HG03565 (cell line): Measurements from ENCODE around the gene BHLHE23.
"Not testable (repeated sequence)": the region's sequence is repeated elsewhere in the genome, so short reads cannot be mapped to it uniquely, and the experiment has no call there.

Source experiments
- ATAC-seq: cut with Tn5 transposase; IDR thresholded peaks from one replicate; pipeline ENCODE4 v1.9.1; 2021; ENCODE audit warnings: mild to moderate bottlenecking, moderate library complexity; ENCODE audit not compliant: unreplicated experiment

The BHLHE23 gene

DNA sequence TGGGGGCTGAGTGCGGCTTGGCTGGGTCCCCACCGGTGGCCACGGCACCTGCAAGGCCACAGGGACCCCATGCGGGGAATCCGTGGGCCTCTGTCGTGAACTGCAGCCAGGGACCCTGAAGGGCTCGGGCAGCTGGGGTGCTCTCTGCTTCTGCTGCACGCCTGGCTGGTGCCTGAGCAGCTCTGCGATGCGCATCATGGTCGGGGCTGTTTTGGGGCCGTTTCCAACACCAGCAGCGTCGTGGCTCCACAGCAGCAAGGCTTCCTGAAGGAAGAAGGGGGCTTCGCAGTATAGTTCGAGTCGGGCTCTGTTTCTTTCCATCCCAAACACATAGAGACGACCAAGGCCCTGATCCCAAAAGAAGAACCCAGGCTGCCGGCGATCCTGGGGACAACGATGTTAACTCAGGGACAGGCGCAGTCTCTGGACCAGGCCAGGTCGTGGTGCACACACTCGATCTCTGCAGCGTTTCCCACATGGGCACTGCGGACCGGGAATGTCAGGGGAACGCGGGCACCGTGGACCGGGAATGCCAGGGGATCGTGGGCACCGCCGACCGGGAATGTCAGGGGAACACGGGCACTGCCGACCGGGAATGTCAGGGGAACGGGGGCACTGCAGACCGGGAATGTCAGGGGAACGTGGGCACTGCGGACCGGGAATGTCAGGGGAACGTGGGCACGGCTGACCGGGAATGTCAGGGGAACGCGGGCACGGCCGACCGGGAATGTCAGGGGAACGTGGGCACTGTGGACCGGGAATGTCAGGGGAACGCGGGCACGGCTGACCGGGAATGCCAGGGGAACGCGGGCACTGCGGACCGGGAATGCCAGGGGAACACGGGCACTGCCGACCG is 36.8 kb upstream of the BHLHE23 start:
- ATAC-seq: no peak

DNA sequence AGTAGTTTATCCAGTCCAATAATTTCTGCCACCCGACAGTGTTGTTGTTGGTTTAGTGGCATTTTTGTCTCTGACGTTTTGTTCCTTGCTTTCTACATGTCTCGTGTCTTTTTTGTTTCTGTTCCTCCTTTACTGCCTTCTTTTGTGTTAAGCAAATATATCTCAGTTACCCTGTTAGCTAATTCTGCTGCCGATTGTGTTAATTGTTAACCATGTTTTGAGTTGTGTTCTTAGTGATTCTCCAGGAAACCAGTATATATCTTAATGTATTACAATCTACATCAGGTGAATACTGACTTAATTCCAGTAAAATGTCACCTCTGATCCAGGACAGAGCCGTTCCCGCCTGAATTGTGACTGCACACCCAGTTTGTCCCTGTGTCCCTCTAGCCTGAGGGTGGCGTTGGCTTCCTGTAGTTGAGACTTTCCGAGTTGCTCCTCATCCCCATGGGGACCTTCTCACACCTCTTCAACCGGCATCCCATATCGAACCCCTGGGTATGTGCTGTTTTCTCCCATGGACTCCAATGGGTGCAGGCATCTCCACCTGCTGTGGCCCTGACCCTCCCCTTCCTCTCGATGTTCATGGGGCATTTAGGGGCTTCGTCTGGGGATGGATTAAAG is 35.8 kb upstream of the BHLHE23 start:
- no peak for ATAC-seq

DNA sequence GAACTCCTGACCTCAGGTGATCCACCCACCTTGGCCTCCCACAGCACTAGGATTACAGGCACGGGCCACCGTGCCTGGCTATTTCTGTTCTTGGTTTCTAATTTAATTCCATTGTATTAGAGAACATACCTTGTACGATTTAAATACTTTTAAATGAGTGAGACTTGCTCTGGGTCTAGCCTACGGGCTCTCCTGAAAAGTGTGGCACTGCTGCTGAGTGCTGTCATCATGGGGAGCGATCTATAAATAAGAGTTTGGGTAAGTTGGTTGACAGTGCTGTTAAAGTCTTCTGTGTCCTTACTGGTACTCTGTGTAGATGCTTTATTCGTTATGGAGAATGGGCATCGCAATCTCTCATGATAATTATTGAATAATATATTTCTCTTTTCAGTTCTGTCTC is 35.0 kb upstream of the BHLHE23 start:
- ATAC-seq: no peak

DNA sequence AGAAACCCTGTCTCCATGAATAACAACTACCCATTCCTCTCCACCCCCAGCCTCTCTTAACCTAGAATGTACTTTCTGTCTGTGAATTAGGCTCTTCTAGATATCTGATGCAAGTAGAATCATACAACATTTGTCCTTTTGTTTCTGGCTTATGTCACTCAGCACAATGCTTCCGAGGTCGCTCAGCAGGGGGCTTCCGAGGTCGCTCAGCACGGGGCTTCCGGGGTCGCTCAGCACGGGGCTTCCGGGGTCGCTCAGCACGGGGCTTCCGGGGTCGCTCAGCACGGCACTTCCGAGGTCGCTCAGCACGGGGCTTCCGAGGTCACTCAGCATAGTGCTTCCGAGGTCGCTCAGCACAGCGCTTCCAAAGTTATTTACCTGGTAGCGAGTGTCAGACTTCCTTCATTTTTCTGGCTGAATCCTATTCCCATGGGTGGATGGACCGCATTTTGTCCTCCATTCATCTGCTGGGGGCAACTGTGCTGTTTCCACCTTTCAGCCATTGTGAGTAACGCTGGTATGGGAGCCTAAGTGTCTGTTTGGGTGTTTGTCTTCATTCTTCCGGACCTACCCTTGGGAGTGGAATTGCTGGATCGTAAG is 31.0 kb upstream of the BHLHE23 start:
- ATAC-seq: no peak

DNA sequence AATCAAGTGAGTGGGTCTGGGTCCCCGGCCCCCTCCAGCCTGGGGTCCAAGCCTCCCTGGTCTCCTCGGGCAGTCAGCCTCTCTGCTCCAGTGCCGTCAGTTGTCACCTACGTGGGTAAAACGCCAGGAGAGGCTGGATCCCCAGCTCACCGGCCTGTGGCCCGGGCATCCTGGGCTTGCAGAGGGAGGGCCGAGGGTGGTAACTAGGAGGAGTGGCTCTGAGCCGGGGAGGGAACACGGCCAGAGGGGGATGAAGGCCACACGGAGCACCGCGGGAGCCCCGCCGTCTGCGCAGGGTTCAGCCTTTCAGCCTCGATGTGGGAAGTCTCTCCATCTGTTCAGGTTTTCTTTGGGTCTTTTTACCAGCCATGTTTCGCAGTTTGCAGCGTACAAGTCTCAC is 29.5 kb upstream of the BHLHE23 start:
- ATAC-seq: no peak

DNA sequence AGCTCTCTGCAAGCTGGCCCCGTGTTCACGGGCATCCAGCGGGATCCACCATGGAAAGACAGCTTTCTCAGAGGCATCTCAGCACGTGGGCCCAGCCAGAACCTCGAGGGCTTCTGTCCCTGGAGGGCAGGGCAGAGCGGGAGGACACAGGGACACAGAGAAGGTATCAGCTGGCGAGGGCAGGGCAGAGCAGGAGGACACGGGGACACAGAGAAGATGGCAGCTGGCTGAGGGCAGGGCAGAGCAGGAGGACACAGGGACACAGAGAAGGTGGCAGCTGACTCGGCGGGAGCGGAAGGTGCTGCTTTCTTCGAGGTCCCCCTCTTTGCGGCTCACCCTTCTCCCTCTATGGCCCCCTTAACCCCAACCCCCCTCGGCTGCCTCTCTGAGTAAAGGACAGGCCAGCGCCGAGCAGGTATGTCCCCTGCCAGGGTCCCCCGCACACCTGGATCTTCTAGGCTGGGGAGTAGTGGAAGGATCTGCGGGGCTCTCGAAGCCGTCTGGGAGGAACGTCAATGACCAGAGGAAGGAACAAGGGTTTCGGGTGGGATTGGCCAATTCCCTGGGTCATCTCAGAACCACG is 28.9 kb upstream of the BHLHE23 start:
- no peak for ATAC-seq

DNA sequence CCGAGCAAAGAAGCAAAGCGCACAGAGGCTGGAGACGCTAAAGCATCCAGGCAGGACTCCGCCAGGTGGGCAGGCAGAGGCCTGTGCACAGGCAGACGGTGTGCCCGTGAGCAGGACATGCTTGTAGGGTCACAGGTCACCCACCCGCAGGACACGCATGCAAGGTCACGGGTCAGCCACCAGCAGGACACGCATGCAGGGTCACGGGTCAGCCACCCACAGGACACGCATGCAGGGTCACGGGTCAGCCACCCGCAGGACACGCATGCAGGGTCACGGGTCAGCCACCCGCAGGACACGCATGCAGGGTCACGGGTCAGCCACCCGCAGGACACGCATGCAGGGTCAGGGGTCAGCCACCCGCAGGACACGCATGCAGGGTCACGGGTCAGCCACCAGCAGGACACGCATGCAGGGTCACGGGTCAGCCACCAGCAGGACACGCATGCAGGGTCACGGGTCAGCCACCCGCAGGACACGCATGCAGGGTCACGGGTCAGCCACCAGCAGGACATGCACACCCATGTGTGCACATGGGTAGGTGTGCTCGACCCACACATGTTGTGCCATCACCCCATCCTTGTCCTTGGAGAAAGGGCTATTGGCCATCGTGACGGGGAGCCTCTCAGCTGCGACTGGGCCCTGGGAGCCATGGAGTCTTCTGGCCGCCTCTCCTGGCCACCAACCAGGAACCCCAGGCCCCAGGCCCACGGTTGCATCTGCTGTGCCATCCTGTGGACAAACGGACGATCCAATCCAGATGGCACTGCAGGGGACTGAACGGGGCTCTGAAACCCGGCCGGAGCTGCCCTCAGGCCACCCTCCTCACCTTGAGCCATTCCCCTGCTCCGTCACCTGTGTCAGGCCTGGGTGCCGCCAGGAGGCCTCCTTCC is 28.2 kb upstream of the BHLHE23 start:
- ATAC-seq: not testable (repeated sequence)

DNA sequence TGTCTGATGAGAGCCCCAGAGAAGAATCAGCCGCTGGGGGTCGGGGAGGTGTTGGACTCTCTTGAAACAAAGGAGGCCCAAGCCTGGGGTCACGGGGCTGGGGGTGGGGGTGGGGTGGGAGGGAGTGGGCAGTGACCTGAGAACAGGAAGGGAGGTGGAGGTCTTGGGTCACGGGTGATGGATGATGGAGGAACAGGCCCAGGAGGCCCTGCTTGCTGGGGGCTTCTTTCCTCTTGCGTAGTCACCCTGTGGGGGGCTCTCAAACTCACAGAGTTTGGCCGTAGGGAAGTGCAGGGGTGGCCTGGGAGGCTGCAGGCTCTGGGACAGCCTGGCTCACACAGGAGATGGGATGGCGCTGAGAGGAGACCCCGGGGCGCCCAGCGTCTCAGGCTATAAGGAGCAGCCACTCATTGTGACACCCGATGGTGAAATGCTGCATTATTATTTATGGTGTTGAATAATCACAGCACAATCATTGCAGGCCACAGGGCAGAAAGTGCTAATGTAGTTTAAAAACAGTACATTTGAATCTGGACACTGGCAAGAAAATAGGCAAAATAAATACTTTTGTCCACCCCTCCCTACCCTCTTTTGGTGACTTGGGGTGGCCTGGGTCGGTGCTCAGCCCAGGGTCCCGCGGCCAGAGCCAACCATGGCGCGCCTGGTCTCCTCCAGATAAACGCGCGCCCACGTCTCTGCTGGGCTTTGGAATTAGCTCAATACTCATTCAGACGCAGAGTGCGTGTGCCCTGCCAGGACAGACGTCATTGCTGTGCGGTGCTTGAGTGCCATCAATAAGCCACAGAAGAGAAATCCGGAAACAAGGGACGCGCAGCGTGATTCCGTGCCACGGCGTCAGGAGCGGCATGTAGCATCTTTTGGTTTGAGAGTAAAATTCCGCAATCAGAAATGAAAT is 27.3 kb upstream of the BHLHE23 start:
- no peak for ATAC-seq

DNA sequence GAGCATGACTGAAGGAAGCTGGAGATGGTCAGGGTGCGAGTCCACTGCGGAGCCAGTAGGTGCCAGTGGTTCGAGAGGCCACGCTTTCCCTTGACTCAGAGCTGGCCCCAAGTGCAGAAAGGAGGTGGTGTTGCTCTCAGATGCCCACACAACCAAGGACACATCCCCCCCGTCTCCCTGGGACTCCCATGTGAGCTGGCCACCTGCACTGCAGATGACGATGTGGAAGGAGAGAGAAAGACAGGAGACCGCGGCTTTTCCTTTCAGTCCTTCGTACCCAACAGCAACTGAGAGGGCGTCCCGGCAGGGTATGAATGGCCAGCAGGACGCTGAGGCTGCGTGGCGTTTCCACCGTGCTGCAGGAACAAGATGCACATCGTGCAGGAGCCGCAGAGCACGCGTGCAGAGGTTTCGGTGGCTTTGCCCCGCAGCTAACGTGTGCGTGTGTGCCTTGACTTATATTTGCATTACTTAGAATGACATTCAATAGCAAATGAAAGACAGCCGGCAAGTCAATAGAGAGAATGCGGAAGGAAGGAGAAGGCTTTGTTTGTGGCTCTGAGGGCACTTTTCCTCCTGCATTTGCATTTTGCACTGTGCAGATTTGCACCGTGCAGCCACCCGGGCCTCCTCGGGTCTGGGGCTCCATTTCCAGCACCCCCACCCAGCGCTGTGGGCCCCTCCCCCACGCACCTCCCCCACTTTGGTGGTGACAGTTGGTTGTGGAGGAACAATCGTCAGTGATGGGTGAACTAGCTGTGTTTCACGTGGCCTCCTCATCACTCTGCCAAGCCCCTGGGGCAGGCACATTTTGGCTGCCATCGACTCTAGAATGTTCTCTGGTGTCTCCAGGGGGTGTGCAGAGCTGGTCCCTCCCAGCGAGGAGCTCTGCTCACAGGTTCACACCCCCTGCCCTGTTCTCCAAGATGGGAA is 26.4 kb upstream of the BHLHE23 start:
- no peak for ATAC-seq

DNA sequence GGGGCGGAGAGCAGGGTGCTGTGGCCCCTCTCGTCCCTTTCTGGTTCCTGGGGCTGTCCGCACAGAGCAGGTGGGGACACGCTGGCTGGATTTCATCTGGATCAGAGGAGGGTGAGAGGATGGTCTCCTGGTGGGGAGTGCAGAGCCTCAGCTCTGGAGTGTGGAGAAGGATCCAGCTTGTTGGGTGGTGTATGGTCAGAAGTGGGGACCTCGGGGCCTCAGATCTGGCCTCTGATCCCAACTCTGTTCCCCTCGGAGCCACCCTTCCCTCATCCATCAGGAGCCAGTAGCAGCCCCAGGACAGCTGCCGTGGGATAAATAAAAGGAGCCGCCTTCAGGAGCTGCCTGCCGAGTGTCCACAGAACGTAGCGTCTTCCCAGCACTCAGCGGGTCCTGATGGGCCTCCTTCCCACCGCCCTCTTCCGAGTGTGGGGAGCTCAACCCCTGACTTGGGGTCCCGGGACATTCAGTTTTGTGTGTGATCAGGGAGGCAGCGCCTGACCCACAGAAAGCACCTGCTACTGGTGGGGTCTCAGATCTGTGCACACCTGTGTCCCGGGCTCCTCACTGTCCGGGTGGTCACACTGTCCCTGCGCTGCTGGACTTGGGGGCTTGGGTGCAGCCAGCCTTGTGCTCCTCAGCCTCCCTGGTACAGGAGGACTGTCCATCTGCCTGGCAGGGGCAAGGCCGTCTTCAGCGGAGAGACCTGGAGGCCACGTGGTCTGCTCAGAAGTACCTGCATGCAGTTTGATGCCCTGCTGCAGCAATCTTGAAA is 25.4 kb upstream of the BHLHE23 start:
- ATAC-seq: no peak

DNA sequence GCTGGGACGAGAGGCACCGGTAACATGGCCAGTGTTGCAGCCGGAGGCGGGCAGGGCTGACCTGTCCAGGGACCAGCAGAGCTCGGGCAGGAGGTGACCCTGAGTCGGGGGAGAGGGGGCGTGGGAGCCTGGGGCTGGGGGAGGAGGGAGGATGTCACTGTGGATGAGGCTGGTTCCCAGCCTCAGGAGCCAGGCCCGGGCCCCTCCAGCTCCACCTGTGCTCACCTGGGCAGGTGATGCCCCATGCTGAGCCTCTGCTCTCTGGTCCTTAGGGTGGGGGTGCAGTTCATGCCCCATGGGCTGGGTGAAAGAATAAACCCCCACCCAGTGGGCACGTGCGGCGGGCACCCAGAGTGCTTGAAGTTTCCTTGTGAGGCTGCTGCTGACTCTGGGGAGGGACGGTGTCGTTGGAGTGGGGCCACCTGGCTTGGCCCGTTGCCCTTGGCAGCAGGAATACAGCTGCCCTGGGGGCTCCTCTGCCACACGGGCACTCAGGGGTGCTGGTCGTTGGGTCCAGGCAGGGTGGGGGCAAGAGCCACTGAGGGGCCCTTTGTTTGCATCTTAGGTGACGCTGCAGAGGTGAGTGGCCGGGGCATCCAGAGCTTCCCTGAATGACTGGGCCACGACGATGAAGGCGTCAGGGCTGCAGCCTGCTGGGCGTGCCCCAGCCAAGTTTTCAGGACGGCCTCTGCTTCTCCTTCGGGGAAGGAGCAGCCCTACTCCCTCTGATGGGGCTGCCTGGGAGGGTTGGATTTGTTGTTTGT is 24.7 kb upstream of the BHLHE23 start:
- no peak for ATAC-seq

DNA sequence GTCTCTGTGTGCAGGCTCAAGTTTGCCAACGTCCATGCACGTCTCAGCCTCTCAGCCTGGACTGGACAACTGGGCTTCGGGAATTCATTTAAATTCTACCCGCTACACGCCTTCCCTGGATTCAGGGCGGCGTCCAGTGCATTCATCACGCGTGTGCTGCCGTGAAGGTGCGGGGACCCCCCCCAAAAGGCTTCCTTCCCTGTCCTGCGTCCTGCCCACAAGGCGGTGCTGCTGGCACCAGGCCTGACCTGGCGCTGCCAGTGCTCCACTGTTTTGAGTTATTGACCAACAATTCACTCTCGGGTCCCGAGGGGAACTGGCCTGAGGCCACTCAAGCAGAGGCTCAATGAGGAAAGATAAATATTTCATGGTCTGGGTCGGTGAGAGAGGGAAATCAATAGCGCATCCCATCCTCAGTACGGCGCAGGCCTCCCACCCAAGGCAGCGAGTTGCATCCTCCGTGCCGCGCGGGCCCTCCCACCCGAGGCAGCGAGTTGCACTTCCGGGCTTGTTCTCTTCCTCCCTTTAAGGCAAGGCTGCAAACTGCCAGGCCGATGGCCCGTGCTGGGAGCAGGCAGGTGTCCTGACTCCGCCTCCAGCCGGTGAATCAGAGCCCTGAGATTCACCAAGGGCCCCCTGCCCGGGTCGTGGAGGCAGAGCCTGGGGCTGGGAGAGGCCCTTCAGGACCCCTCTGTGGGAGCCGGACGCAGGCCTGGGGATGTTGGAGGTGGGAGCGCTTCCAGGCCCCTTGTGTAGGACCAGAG is 22.8 kb upstream of the BHLHE23 start:
- ATAC-seq: no peak

DNA sequence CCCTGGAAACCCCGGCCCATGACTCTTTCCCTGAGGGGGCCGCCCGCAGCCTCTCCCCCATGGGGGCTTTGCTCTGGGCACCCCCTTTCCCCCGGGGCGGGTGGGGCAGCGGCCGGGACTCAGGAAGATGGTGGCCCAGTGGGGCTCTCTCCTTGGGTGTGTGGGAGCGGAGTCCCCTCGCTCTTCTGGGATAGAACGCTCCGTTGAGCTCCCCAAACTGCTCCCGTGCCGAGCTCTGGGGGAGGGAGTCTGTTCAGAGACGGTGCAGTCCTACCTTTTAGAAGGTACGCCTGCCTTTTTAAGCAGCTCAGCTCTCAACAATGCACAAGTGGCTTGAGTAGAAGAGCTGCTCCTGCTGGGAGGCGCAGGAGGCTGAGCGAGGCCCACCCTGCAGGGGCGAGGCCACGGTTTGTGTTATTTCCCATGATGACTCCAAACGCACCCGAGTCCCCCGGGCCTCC is 21.7 kb upstream of the BHLHE23 start:
- ATAC-seq: no peak

DNA sequence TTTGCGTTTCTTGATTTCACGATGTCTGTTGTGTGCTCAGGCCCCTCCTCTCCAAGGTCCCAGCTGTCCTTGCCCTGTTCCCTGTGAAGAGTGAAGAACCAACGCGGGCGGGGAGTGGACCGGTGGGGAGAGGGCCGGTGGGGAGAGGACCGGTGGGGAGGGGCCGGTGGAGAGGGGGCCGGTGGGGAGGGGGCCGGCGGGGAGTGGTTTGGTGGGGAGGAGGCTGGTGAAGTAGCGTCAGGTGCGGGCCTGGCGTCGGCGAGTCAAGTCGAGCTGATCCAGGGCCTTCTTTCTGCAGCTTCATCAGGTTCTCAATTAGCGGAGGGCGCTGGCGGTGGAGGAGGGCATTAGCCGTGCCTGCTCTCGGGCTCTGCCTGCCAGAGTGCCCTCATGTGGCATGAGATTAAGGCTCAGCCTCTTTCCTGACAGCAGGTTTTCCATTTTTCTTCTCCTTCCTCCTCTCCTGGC is 21.2 kb upstream of the BHLHE23 start:
- ATAC-seq: no peak

DNA sequence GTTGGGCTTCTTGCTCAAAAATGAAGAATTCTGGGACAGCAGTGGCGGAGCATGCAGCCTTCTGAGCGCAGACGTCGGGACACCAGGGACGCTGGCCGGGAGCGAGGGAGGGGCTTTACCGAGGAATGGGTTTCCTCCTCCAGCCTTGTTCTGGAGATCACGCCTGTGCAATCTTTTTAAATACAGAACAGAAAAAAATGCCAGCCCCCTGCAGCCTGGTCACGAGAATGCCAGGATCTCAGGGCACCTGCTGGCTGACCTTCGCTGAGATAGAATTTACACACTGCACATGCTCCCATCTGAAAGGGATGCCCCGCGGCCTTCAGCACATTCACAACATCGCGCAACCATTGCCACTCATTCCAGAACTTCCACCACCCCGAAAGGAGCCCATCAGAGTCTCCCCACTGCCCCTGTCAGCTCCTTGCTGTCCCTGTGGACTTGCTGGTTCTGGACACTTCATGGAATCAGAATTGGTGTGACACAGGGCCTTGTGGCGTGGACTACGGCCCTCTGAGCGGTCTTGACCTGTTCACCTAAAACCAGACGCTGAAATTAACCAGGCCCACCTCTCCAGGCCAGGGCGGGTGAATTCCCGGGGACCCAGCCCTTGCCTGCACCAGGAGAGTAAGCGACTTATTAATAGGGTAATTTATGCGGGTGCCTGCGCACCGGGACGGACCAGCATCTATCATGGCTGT is 20.6 kb upstream of the BHLHE23 start:
- no peak for ATAC-seq
